ENCODE results near the gene SLC49A4. TPM values are rescaled to one million over a fixed set of nuclear protein-coding genes. Genes with fewer than 3 reads are reported as not detected.

The SLC49A4 gene
- polyA plus RNA-seq, 1 of the 3 experiments (the other 2 are of a cell fraction), result 6.4 TPM

DNA sequence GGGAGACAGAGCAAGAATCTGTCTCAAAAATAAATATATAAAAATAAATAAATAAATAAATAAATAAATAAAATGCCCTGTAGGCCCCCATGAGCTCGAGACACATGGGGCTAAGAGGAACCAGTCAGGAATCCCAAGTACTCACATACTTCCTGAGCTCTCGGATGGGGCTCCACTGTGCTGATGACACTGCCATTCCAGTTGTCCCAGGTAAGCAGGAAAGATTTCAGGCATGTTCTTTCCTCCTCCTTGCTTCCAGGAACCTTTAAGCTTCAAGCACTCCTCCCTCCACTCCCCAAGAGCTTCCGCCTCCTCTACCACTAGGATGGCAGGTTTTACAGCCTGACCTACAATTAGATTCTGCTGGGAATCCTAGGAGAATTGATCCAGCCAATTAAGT, 113.4 kb downstream of the SLC49A4 start:
- Histone ChIP-seq H3K9me2 (no peaks in the 10 kb centered on the region), H3K9ac (no peak overlapping the region), H4K20me1 (ENCODE audit: insufficient read depth) (no peaks in the 10 kb centered on the region), H3F3A (replicated peaks; ENCODE audit: insufficient read depth) (no peaks in the 10 kb centered on the region), H3K4me3 (ENCODE audit: low read depth in 2 of 2, low read length in 1 of 2) (no peak overlapping the region), H3K9me3 (0 out of 2 replicates have a peak, but pooled peaks cover 8% of the 10 kb centered on the region), H3K27me3 (ENCODE audit: insufficient read depth) (no peaks in the 10 kb centered on the region), H3K27ac (ENCODE audit: low read depth in 2 of 2, low read length in 1 of 2) (no peak overlapping the region), H3K36me3 (replicated peaks in 1 of 2; ENCODE audit: control insufficient read depth in 1 of 2, insufficient read depth in 2 of 2, low read length in 1 of 2) (no peaks in the 10 kb centered on the region), H3K79me2 (ENCODE audit: insufficient read depth) (no peaks in the 10 kb centered on the region), H2AFZ (ENCODE audit: low read depth) (no peak overlapping the region), H3K4me2 (no peak overlapping the region), H3K4me1 (ENCODE audit: control insufficient read depth in 1 of 2, insufficient read depth in 2 of 2, low read depth in 1 of 2, low read length in 1 of 2) (no peaks in the 10 kb centered on the region)
- no peak for DNase-seq
- POLR2A ChIA-PET, result no interaction called here
- WGBS (ENCODE audit: low lambda C conversion rate), result 42% methylated on average over 2 of the region's 3 CpGs
- no peak for TF ChIP-seq RXRA (IDR thresholded peaks at IDR 0.05; ENCODE audit: borderline replicate concordance, low read depth)
- TF ChIP-seq, protein P1, sequence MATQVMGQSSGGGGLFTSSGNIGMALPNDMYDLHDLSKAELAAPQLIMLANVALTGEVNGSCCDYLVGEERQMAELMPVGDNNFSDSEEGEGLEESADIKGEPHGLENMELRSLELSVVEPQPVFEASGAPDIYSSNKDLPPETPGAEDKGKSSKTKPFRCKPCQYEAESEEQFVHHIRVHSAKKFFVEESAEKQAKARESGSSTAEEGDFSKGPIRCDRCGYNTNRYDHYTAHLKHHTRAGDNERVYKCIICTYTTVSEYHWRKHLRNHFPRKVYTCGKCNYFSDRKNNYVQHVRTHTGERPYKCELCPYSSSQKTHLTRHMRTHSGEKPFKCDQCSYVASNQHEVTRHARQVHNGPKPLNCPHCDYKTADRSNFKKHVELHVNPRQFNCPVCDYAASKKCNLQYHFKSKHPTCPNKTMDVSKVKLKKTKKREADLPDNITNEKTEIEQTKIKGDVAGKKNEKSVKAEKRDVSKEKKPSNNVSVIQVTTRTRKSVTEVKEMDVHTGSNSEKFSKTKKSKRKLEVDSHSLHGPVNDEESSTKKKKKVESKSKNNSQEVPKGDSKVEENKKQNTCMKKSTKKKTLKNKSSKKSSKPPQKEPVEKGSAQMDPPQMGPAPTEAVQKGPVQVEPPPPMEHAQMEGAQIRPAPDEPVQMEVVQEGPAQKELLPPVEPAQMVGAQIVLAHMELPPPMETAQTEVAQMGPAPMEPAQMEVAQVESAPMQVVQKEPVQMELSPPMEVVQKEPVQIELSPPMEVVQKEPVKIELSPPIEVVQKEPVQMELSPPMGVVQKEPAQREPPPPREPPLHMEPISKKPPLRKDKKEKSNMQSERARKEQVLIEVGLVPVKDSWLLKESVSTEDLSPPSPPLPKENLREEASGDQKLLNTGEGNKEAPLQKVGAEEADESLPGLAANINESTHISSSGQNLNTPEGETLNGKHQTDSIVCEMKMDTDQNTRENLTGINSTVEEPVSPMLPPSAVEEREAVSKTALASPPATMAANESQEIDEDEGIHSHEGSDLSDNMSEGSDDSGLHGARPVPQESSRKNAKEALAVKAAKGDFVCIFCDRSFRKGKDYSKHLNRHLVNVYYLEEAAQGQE (IDR thresholded peaks at IDR 0.05; ENCODE audit: low read depth, low read length), result no peak
- TF ChIP-seq, protein P2, sequence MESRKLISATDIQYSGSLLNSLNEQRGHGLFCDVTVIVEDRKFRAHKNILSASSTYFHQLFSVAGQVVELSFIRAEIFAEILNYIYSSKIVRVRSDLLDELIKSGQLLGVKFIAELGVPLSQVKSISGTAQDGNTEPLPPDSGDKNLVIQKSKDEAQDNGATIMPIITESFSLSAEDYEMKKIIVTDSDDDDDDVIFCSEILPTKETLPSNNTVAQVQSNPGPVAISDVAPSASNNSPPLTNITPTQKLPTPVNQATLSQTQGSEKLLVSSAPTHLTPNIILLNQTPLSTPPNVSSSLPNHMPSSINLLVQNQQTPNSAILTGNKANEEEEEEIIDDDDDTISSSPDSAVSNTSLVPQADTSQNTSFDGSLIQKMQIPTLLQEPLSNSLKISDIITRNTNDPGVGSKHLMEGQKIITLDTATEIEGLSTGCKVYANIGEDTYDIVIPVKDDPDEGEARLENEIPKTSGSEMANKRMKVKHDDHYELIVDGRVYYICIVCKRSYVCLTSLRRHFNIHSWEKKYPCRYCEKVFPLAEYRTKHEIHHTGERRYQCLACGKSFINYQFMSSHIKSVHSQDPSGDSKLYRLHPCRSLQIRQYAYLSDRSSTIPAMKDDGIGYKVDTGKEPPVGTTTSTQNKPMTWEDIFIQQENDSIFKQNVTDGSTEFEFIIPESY (IDR thresholded peaks at IDR 0.05; ENCODE audit: borderline replicate concordance, low read depth), result no peak
- no peak for TF ChIP-seq RCOR1 (IDR thresholded peaks at IDR 0.05; ENCODE audit: low read length)
- TF ChIP-seq GATA2 (CRISPR knock-in tag; IDR thresholded peaks at IDR 0.05), result no peak
- TF ChIP-seq NRF1 (IDR thresholded peaks at IDR 0.05; ENCODE audit: low read depth, low read length), result no peak
- no peak for TF ChIP-seq GABPA (IDR thresholded peaks at IDR 0.05; ENCODE audit: low read depth)
- TF ChIP-seq FOXM1 (IDR thresholded peaks at IDR 0.05; ENCODE audit: low read depth), result no peak
- no peak for TF ChIP-seq TEAD4 (IDR thresholded peaks at IDR 0.05; ENCODE audit: borderline replicate concordance, insufficient read depth)
- no peak for TF ChIP-seq RFX5 (IDR thresholded peaks at IDR 0.05; ENCODE audit: low read length)
- no peak for TF ChIP-seq MEF2A (IDR thresholded peaks at IDR 0.05; ENCODE audit: borderline replicate concordance, low read depth)
- no peak for TF ChIP-seq YY1 (IDR thresholded peaks at IDR 0.05; ENCODE audit: low read depth)
- TF ChIP-seq JUND (IDR thresholded peaks at IDR 0.05), result no peak
- no peak for TF ChIP-seq TAF1 (IDR thresholded peaks at IDR 0.05; ENCODE audit: borderline replicate concordance, low read depth, low read length)
- TF ChIP-seq RAD21 (IDR thresholded peaks at IDR 0.05; ENCODE audit: low read length), result no peak
- no peak for TF ChIP-seq FOXJ3 (CRISPR knock-in tag; IDR thresholded peaks at IDR 0.05)
- no peak for TF ChIP-seq ELF1 (IDR thresholded peaks at IDR 0.05)
- no peak for TF ChIP-seq EZH2phosphoT487 (IDR thresholded peaks at IDR 0.05; ENCODE audit: borderline replicate concordance, low read depth)
- TF ChIP-seq POLR2AphosphoS5 (IDR thresholded peaks at IDR 0.05; ENCODE audit: low read depth, low read length), result no peak
- CTCF ChIA-PET, result no interaction called here

Measured in SK-N-SH (cell line).